Erythroblast (primary cell): ENCODE data around the gene PPIB.

Source experiments
- GATA1 ChIP-seq: IDR thresholded peaks from 2 replicates; pipeline ENCODE4 v1.6.1; 2011; ENCODE audit warnings: low read depth, mild to moderate bottlenecking, control low read depth, low read length, moderate library complexity
- POLR2A ChIP-seq: IDR thresholded peaks from 2 replicates; pipeline ENCODE4 v1.6.1; 2011; ENCODE audit warnings: mild to moderate bottlenecking, low read length

- TF ChIP-seq GATA1 (no peak), POLR2A (no peak)
Measured at GRCh38 chr15:64148581-64148980, 14.2 kb downstream of the PPIB start.
